ENCODE results near the gene LETMD1.

GRCh38 chr12:51082561-51083125 is 34.5 kb downstream of the LETMD1 start:
- no peak for TF ChIP-seq EZH2 (IDR thresholded peaks at IDR 0.05; ENCODE audit: borderline replicate concordance, low read depth, low read length, severe bottlenecking)
- TF ChIP-seq, protein P1, sequence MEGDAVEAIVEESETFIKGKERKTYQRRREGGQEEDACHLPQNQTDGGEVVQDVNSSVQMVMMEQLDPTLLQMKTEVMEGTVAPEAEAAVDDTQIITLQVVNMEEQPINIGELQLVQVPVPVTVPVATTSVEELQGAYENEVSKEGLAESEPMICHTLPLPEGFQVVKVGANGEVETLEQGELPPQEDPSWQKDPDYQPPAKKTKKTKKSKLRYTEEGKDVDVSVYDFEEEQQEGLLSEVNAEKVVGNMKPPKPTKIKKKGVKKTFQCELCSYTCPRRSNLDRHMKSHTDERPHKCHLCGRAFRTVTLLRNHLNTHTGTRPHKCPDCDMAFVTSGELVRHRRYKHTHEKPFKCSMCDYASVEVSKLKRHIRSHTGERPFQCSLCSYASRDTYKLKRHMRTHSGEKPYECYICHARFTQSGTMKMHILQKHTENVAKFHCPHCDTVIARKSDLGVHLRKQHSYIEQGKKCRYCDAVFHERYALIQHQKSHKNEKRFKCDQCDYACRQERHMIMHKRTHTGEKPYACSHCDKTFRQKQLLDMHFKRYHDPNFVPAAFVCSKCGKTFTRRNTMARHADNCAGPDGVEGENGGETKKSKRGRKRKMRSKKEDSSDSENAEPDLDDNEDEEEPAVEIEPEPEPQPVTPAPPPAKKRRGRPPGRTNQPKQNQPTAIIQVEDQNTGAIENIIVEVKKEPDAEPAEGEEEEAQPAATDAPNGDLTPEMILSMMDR (IDR thresholded peaks at IDR 0.05; ENCODE audit: borderline replicate concordance, extremely low read depth, low read length, poor library complexity, severe bottlenecking): no peak

All from DND-41 (cell line).